Panc1 (cell line): ENCODE measurements around the gene TLK1. TPM values are rescaled to one million over a fixed set of nuclear protein-coding genes. Genes with fewer than 3 reads are reported as not detected.

Experiments
- ATAC-seq: fragments of 200-7000 bp; cut with Tn5 transposase; 2 replicates; pipeline ENCODE4 v1.9.1; 2020; ENCODE audit warnings: mild to moderate bottlenecking, moderate library complexity
- BruUV-seq: library from RNA; stranded (reverse); fragments of 400-500 nt; replicated peaks from 2 replicates; lab custom pipeline; 2021; lab: Mats Ljungman, UMichigan
- CTCF ChIA-PET: fragments of 300-600 bp; sonication (Branson Sonifier 250); formaldehyde crosslinking; loops from one replicate; lab custom pipeline; 2022; ENCODE audit warnings: antibody characterized with exemption; lab: Charles Lee
- POLR2A ChIA-PET: fragments of 300-600 bp; sonication (Branson Sonifier 250); formaldehyde crosslinking; loops from one replicate; lab custom pipeline; 2022; ENCODE audit warnings: antibody characterized with exemption; lab: Charles Lee
- DNase-seq: peaks from one replicate; pipeline ENCODE4 v3.0.0-alpha.2; 2010; ENCODE audit warnings: low read depth, low spot score
- H3K27ac ChIP-seq: 2 replicates; pipeline ENCODE4 v1.5.1; 2011; ENCODE audit warnings: mild to moderate bottlenecking, low read length, inconsistent platforms
- H3K27me3 ChIP-seq: fragments of 200-500 bp; sonication (Bioruptor generic); 2 replicates; pipeline ENCODE4 v1.6.0; 2014; ENCODE audit warnings: low read length, inconsistent platforms; ENCODE audit not compliant: control insufficient read depth, insufficient read depth
- H3K36me3 ChIP-seq: fragments of 200-500 bp; sonication (Bioruptor generic); 2 replicates; pipeline ENCODE4 v1.5.1; 2014; ENCODE audit warnings: inconsistent platforms, mild to moderate bottlenecking, low read length, moderate library complexity; ENCODE audit not compliant: control insufficient read depth, insufficient read depth
- H3K4me1 ChIP-seq: 2 replicates; pipeline ENCODE4 v1.5.1; 2011; ENCODE audit warnings: inconsistent platforms, mild to moderate bottlenecking, low read length, moderate library complexity; ENCODE audit not compliant: control insufficient read depth, insufficient read depth
- H3K4me3 ChIP-seq, 2 experiments: 2 replicates each; pipeline ENCODE4 v1.5.1; 2011 to 2012; ENCODE audit warnings: low read depth in 2 of 2, low read length in 2 of 2, mild to moderate bottlenecking in 2 of 2, inconsistent platforms in 1 of 2, moderate library complexity in 1 of 2
- H3K9me3 ChIP-seq: fragments of 200-500 bp; sonication (Bioruptor generic); 2 replicates; pipeline ENCODE4 v1.5.1; 2014; ENCODE audit warnings: low read depth, mild to moderate bottlenecking, inconsistent platforms, low read length, moderate library complexity; ENCODE audit not compliant: control insufficient read depth, insufficient read depth
- CTCF ChIP-seq: fragments of 450-650 bp; IDR thresholded peaks from 2 replicates; pipeline ENCODE4 v1.5.1; 2017; ENCODE audit warnings: mild to moderate bottlenecking
- POLR2AphosphoS5 ChIP-seq: IDR thresholded peaks from 2 replicates; pipeline ENCODE4 v1.6.1; 2012; ENCODE audit warnings: mild to moderate bottlenecking, low read depth, low read length, moderate library complexity
- REST ChIP-seq, 2 experiments: IDR thresholded peaks; 2 replicates each; pipeline ENCODE4 v1.6.1; 2011 to 2012; ENCODE audit warnings: low read depth in 2 of 2, control low read depth in 1 of 2, low read length in 1 of 2, mild to moderate bottlenecking in 1 of 2, moderate library complexity in 1 of 2; ENCODE audit not compliant: insufficient read depth in 1 of 2
- SIN3A ChIP-seq: IDR thresholded peaks from 2 replicates; pipeline ENCODE4 v1.6.1; 2012; ENCODE audit warnings: low read depth, mild to moderate bottlenecking, low read length, moderate library complexity, borderline replicate concordance; ENCODE audit not compliant: insufficient read depth
- TCF7L2 ChIP-seq: IDR thresholded peaks from 2 replicates; pipeline ENCODE4 v1.6.1; 2011; ENCODE audit warnings: mild to moderate bottlenecking, low read depth, low read length, inconsistent platforms
- in situ Hi-C: cut with HindIII; loops from 2 replicates; pipeline ENCODE4 v1.10.0; 2016; ENCODE audit warnings: low sequenced_read_pairs, low pct_unique_long_range_greater_than_20kb
- intact Hi-C: fragments of 100-400 bp; cut with micrococcal nuclease; formaldehyde crosslinking; loops from one replicate; pipeline ENCODE4 v1.10.0; 2022; ENCODE audit not compliant: unreplicated experiment
- total RNA-seq: library from RNA; stranded (reverse); gene quantifications from one replicate; pipeline ENCODE4 v1.2.1, GENCODE V29; 2021; ENCODE audit not compliant: unreplicated experiment

The TLK1 gene
- total RNA-seq, 1 experiment from 2014 or later: 92.9 TPM

- no peaks in the 10 kb centered on the region for H3K9me3 ChIP-seq
- TF ChIP-seq TCF7L2 (no peak), SIN3A (no peak), REST (IDR thresholded peaks at IDR 0.05; ENCODE audit: insufficient read depth in 1 of 2, low read depth in 2 of 2, low read length in 1 of 2) (no peak), CTCF (no peak), POLR2AphosphoS5 (no peak)
- DNase-seq (no peak), ATAC-seq (no peak)
- intact Hi-C loops (no loop called here), in situ Hi-C loops (no loop called here)
- CTCF ChIA-PET: interaction anchor here (0.5 kb wide), 1 partner anchor 67 kb away, joined by 3 read pairs; no protein-coding TSS in a partner anchor
- no peak overlapping the region for H3K4me3 ChIP-seq
- no TSS peak for BruUV-seq
- no peaks in the 10 kb centered on the region for H3K27me3 ChIP-seq
- H3K4me1 ChIP-seq: peaks cover 15% of the 10 kb centered on the region; the same call in 1 of the 2 replicates
- H3K36me3 ChIP-seq: no peaks in the 10 kb centered on the region
- POLR2A ChIA-PET: no interaction called here
- no peak overlapping the region for H3K27ac ChIP-seq
Observed at GRCh38 chr2:171088057-171088834, 72.4 kb downstream of the TLK1 start.

DNA sequence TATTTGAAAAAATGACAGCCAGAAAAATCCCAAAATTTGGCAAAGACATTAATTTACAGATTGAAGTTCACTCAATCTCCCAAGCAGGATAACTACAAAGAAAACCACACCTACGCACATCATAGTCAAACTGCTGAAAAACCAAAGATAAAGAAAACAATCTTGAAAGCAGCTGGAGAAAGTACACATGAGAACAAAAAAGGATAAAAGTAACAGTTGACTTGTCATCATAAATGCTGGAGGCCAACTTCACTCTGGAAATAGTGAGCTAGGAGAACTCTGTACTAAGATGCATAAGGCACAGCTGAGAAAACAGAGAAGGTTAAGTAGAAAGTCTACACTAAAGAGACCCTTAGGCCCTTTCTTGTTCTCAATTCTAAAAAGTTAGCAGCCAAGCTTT, 73.1 kb downstream of the TLK1 start:
- DNase-seq: no peak
- no TSS peak for BruUV-seq
- peaks cover 15% of the 10 kb centered on the region; the same call in 1 of the 2 replicates for H3K4me1 ChIP-seq
- no peak for ATAC-seq
- no peaks in the 10 kb centered on the region for H3K27me3 ChIP-seq
- no peak overlapping the region for H3K4me3 ChIP-seq
- ChIA-PET POLR2A (no interaction called here), CTCF (interaction anchor here (0.5 kb wide), 1 partner anchor 68 kb away, joined by 3 read pairs; no protein-coding TSS in a partner anchor)
- in situ Hi-C loops: no loop called here
- H3K36me3 ChIP-seq: no peaks in the 10 kb centered on the region; the same call in 1 of the 2 replicates
- intact Hi-C loops: no loop called here
- H3K27ac ChIP-seq: no peak overlapping the region
- H3K9me3 ChIP-seq: no peaks in the 10 kb centered on the region
- no peak for TF ChIP-seq CTCF
- no peak for TF ChIP-seq SIN3A
- no peak for TF ChIP-seq TCF7L2
- no peak for TF ChIP-seq POLR2AphosphoS5
- no peak for TF ChIP-seq REST (IDR thresholded peaks at IDR 0.05; ENCODE audit: insufficient read depth in 1 of 2, low read depth in 2 of 2, low read length in 1 of 2)
